Stimulated activated CD4-positive, alpha-beta T cell treated with anti-CD3 and anti-CD28 coated beads, Interleukin-1b, Interleukin-23, amount 100 ng/mL, for 24 hours (primary cell): ENCODE data around the gene SRC.

Experiments
- DNase-seq, 4 experiments: peaks; one replicate each; pipeline ENCODE4 v3.0.0-alpha.2; 2020; ENCODE audit warnings: low read depth in 4 of 4, low spot score in 1 of 4

SRC gene

GRCh38 chr20:37408302-37409193, 62.6 kb downstream of the SRC start:
- DNase-seq: no peak

- DNase-seq: no peak
Measured at GRCh38 chr20:37411408-37412219, 65.7 kb downstream of the SRC start.

- no peak for DNase-seq
Measured at GRCh38 chr20:37413023-37413334, 67.0 kb downstream of the SRC start.

GRCh38 chr20:37413379-37413778, 67.4 kb downstream of the SRC start:
- DNase-seq: no peak

GRCh38 chr20:37414224-37415035, 68.5 kb downstream of the SRC start:
- DNase-seq: no peak

- no peak for DNase-seq
Measured at GRCh38 chr20:37415118-37416085, 69.5 kb downstream of the SRC start.

- no peak for DNase-seq
Measured at GRCh38 chr20:37416100-37416847, 70.3 kb downstream of the SRC start.

GRCh38 chr20:37416848-37417616, 71.1 kb downstream of the SRC start:
- DNase-seq: no peak

GRCh38 chr20:37417617-37418467, 71.9 kb downstream of the SRC start:
- no peak for DNase-seq

- DNase-seq: no peak
Measured at GRCh38 chr20:37418591-37419109, 72.7 kb downstream of the SRC start.

GRCh38 chr20:37419307-37419706, 73.4 kb downstream of the SRC start:
- no peak for DNase-seq

GRCh38 chr20:37419774-37420542, 74.0 kb downstream of the SRC start:
- no peak for DNase-seq

- DNase-seq: no peak
Measured at GRCh38 chr20:37420610-37421009, 74.7 kb downstream of the SRC start.

GRCh38 chr20:37421060-37421905, 75.3 kb downstream of the SRC start:
- no peak for DNase-seq

GRCh38 chr20:37421988-37422387, 76.0 kb downstream of the SRC start:
- DNase-seq: no peak

- no peak for DNase-seq
Measured at GRCh38 chr20:37422791-37423286, 76.9 kb downstream of the SRC start.
